PFSK-1 (cell line): ENCODE measurements around the gene QSOX1.

Source experiments
- FOXP2 ChIP-seq: optimal IDR thresholded peaks from 2 replicates; pipeline ENCODE3; 2011; ENCODE audit warnings: borderline replicate concordance, control low read depth, inconsistent platforms; ENCODE audit not compliant: insufficient read depth; ENCODE audit errors: extremely low read length, extremely low read depth
- POLR2AphosphoS5 ChIP-seq: IDR thresholded peaks from 2 replicates; pipeline ENCODE4 v1.6.1; 2012; ENCODE audit warnings: low read depth, mild to moderate bottlenecking, control low read depth, low read length, moderate library complexity
- REST ChIP-seq, 2 experiments: IDR thresholded peaks; 2 replicates each; pipeline versions ENCODE4 v1.6.1 to v1.8.0; 2011 to 2012; ENCODE audit warnings: low read depth in 2 of 2, low read length in 2 of 2, control low read depth in 1 of 2, inconsistent platforms in 1 of 2, mild to moderate bottlenecking in 1 of 2, moderate library complexity in 1 of 2; ENCODE audit not compliant: insufficient read depth in 1 of 2
- SIN3A ChIP-seq: IDR thresholded peaks from 2 replicates; pipeline ENCODE4 v1.6.1; 2012; ENCODE audit warnings: mild to moderate bottlenecking, low read length, moderate library complexity, borderline replicate concordance; ENCODE audit not compliant: insufficient read depth
- TAF1 ChIP-seq: IDR thresholded peaks from 2 replicates; pipeline ENCODE4 v1.6.1; 2012; ENCODE audit warnings: low read length, control low read depth, borderline replicate concordance; ENCODE audit not compliant: insufficient read depth

QSOX1 gene

GRCh38 chr1:180198196-180198595 is 43.5 kb downstream of the QSOX1 start:
- TF ChIP-seq POLR2AphosphoS5 = no peak

DNA sequence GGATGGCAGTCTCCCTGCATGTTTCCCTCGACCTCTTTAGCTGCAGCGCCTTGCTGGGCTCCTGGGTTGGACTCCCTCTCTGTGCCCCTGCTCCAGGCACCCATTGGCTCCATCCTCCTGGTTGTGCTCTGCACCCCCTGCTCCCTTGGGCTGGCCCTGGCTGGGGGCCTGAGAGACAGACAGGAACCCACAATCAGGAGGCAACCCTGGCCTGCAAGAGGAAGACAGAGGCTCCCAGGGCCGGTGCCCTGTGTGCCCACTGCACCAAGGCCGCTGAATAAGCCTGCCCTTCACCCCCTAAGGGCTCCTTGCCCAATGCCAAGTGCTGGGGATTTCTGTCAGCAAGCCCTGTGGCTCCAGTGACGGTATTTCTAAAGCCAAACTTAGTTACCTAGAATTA is 43.9 kb downstream of the QSOX1 start:
- TF ChIP-seq REST (IDR thresholded peaks at IDR 0.05; ENCODE audit: insufficient read depth in 1 of 2, low read depth in 2 of 2, low read length in 2 of 2) (no peak), POLR2AphosphoS5 (no peak), TAF1 (no peak)

DNA sequence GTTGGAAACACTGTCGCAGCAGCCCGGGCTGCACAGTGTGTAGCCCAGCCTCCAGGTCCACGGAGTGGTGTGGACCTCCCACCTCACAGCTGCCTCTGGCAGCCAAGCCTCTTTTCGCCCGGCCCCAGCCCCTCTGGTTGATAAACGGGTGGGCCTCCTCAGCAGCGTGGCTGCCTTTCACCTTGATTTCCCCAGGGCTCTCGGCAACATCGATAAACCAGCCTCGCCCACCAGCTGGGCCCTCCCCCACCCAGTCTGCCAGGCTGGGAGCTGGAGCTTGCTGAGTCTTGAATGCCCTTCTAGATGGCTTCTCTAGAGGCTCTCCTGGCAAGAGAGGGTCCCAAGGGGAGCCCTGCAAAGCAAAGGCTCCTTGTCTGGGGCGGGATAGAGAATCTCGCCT is 44.3 kb downstream of the QSOX1 start:
- no peak for TF ChIP-seq POLR2AphosphoS5
- no peak for TF ChIP-seq SIN3A
- no peak for TF ChIP-seq TAF1
- TF ChIP-seq FOXP2 = no peak
- no peak for TF ChIP-seq REST (IDR thresholded peaks at IDR 0.05; ENCODE audit: insufficient read depth in 1 of 2, low read depth in 2 of 2, low read length in 2 of 2)

- TF ChIP-seq TAF1 = no peak
- TF ChIP-seq REST (IDR thresholded peaks at IDR 0.05; ENCODE audit: insufficient read depth in 1 of 2, low read depth in 2 of 2, low read length in 2 of 2) = no peak
- no peak for TF ChIP-seq FOXP2
- no peak for TF ChIP-seq SIN3A
- no peak for TF ChIP-seq POLR2AphosphoS5
Observed at GRCh38 chr1:180201451-180202200, 47.0 kb downstream of the QSOX1 start.

DNA sequence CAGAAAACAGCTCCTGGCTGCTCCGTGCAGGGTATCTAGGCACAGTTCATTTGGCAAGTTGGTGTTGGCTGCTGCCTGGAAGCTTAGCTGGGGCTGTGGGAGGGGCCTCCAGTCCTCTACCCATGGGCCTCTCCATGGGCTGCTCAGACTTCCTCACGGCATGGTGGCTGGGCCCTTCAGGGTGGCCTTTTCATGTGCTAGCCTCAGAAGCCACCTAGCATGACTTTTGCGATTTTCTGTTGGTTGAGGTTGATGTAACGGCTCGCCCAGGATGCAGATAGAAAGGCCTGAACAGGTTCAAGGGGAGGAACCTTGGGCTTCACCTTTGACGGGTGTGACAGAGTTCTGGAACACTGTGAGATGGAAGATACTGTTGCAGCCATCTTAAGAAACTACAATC is 49.6 kb downstream of the QSOX1 start:
- TF ChIP-seq TAF1 (no peak), FOXP2 (no peak), POLR2AphosphoS5 (no peak)

DNA sequence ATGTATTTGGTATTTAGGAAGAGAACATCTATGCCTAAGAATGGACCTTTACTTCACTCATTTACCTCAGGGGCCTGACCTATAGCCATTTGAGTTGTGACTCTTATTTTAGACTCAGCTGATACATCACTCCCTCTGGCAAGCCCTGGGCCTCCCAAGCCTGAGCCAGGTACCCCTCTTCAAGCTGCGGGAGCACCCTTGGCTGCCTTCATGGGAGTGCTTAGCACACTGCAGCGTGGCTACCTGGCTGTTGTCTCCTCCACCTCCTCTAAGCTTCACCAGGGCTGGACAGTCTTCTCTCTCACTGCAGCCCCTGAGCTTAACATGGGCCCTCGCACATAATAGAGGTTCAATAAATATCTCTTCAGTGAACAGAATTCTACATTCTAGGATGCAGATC is 51.9 kb downstream of the QSOX1 start:
- TF ChIP-seq TAF1 (no peak), POLR2AphosphoS5 (no peak), SIN3A (no peak), FOXP2 (no peak), REST (IDR thresholded peaks at IDR 0.05; ENCODE audit: insufficient read depth in 1 of 2, low read depth in 2 of 2, low read length in 2 of 2) (no peak)
